ENCODE measurements around the gene CXCL13.

CXCL13 gene

DNA sequence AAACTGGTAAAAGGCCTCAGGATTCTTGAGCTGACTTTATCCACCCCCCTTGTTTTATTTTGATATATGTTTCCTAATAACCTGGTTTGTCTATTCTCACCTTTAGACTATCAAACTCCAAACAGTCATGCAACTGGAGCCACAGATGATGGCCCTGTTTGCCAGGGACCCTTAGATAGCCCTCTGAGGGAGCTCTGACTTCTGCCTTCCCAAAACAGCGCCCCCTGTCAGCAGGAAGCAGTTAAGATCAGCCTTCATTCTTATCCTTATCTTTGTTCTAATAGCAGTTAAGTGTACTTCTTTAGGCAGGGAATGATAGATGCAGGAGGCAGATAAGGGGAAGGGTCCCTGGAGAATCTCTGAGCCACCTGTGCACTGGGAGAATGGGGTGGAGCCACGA lies 27.5 kb upstream of the CXCL13 start:
- DNase-seq (no peak), ATAC-seq (ENCODE audit: insufficient read depth, low read depth) (no peak)
- TF ChIP-seq, protein P1, sequence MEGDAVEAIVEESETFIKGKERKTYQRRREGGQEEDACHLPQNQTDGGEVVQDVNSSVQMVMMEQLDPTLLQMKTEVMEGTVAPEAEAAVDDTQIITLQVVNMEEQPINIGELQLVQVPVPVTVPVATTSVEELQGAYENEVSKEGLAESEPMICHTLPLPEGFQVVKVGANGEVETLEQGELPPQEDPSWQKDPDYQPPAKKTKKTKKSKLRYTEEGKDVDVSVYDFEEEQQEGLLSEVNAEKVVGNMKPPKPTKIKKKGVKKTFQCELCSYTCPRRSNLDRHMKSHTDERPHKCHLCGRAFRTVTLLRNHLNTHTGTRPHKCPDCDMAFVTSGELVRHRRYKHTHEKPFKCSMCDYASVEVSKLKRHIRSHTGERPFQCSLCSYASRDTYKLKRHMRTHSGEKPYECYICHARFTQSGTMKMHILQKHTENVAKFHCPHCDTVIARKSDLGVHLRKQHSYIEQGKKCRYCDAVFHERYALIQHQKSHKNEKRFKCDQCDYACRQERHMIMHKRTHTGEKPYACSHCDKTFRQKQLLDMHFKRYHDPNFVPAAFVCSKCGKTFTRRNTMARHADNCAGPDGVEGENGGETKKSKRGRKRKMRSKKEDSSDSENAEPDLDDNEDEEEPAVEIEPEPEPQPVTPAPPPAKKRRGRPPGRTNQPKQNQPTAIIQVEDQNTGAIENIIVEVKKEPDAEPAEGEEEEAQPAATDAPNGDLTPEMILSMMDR (IDR thresholded peaks at IDR 0.05; ENCODE audit: borderline replicate concordance, extremely low read depth, low read length, poor library complexity, severe bottlenecking): peak; percentile 42
- no peak for TF ChIP-seq EZH2 (IDR thresholded peaks at IDR 0.05; ENCODE audit: borderline replicate concordance, low read depth, low read length, severe bottlenecking)
- no peaks in the 10 kb centered on the region for H3K79me2 ChIP-seq (ENCODE audit: insufficient read depth, low read length)
- H3K36me3 ChIP-seq (ENCODE audit: insufficient read depth, low read length): no peaks in the 10 kb centered on the region
- no peak overlapping the region for H3K27ac ChIP-seq (ENCODE audit: low read length)
- no peak overlapping the region for H3K9ac ChIP-seq (ENCODE audit: low read depth, low read length)
- H3K27me3 ChIP-seq (ENCODE audit: insufficient read depth, low read length, poor library complexity): no peaks in the 10 kb centered on the region
- H2AFZ ChIP-seq (ENCODE audit: low read depth, low read length): no peak overlapping the region
- no peak overlapping the region for H3K4me3 ChIP-seq (ENCODE audit: low read depth in 1 of 2, low read length in 2 of 2)
- no peaks in the 10 kb centered on the region for H3K4me1 ChIP-seq (ENCODE audit: insufficient read depth, low read length)
- no peaks in the 10 kb centered on the region for H3K9me3 ChIP-seq (ENCODE audit: insufficient read depth, low read length, severe bottlenecking)
- no peaks in the 10 kb centered on the region for H4K20me1 ChIP-seq (ENCODE audit: insufficient read depth, low read length)
- H3K4me2 ChIP-seq (ENCODE audit: insufficient read depth, low read length): no peak overlapping the region

DNA sequence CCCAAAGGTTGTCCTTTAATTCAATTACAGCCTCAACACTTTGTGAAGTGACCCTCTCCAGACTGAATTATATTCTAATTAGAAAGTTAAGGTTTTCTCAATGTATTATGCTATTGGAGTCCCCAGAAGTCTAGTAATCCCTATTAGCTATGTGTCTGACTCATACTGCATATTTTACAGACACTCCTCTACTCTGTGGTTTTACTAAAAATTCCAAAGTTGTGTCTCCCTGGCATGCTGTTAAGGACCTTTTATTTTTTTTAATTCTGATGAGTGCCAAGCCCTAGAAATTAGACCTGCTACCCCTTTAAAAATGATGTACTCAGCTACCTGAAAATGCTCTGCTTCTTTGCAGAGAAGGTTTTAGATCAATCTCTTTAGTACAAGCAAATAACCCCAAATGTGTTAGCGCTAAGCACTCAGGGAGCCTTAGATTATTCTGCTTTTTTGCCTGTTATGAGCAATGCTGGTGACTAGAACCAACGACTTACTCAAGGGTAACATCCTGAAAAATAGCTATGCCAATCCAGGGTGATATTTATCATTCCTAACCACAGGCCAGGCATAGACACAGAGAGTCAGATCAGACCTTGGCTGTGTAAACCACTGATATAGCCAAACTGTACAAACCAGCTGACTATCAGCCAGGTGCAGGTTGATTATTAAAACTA lies 26.1 kb upstream of the CXCL13 start:
- no peak overlapping the region for H3K27ac ChIP-seq (ENCODE audit: low read length)
- TF ChIP-seq EZH2 (IDR thresholded peaks at IDR 0.05; ENCODE audit: borderline replicate concordance, low read depth, low read length, severe bottlenecking): no peak
- TF ChIP-seq, protein P1 (IDR thresholded peaks at IDR 0.05; ENCODE audit: borderline replicate concordance, extremely low read depth, low read length, poor library complexity, severe bottlenecking): no peak
- H3K36me3 ChIP-seq (ENCODE audit: insufficient read depth, low read length): no peaks in the 10 kb centered on the region
- H3K9ac ChIP-seq (ENCODE audit: low read depth, low read length): no peak overlapping the region
- H3K9me3 ChIP-seq (ENCODE audit: insufficient read depth, low read length, severe bottlenecking): no peaks in the 10 kb centered on the region
- no peaks in the 10 kb centered on the region for H4K20me1 ChIP-seq (ENCODE audit: insufficient read depth, low read length)
- H3K27me3 ChIP-seq (ENCODE audit: insufficient read depth, low read length, poor library complexity): no peaks in the 10 kb centered on the region
- no peaks in the 10 kb centered on the region for H3K79me2 ChIP-seq (ENCODE audit: insufficient read depth, low read length)
- ATAC-seq (ENCODE audit: insufficient read depth, low read depth) (no peak), DNase-seq (no peak)
- H3K4me3 ChIP-seq (ENCODE audit: low read depth in 1 of 2, low read length in 2 of 2): no peak overlapping the region
- H3K4me1 ChIP-seq (ENCODE audit: insufficient read depth, low read length): no peaks in the 10 kb centered on the region
- H2AFZ ChIP-seq (ENCODE audit: low read depth, low read length): no peak overlapping the region
- no peak overlapping the region for H3K4me2 ChIP-seq (ENCODE audit: insufficient read depth, low read length)

DNA sequence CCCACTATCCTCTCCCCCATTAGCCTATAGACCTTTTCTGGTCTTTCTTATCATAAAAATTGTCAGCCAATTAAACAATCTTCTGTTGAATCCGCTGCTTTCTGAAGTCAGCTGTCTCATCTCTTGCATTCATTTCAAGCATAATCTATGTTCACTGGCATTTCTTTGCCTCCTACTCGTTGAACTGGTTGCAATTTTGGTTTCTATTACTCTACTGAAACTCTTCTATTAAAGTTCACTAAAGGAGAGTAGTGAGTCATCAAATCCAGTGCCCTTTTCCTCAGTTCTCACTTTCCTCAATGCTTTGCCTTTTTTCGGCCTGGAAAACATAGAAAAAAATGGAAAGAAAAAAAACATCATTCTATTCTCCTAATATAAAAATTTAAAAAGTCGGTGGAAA lies 23.9 kb upstream of the CXCL13 start:
- H2AFZ ChIP-seq (ENCODE audit: low read depth, low read length): no peak overlapping the region

More for the DNA sequence above, 23.9 kb upstream of the CXCL13 start:
- no peak for TF ChIP-seq EZH2 (IDR thresholded peaks at IDR 0.05; ENCODE audit: borderline replicate concordance, low read depth, low read length, severe bottlenecking)
- TF ChIP-seq, protein P1 (IDR thresholded peaks at IDR 0.05; ENCODE audit: borderline replicate concordance, extremely low read depth, low read length, poor library complexity, severe bottlenecking): no peak
- Histone ChIP-seq H4K20me1 (ENCODE audit: insufficient read depth, low read length) (no peaks in the 10 kb centered on the region), H3K4me2 (ENCODE audit: insufficient read depth, low read length) (no peak overlapping the region), H3K4me1 (ENCODE audit: insufficient read depth, low read length) (no peaks in the 10 kb centered on the region), H3K27me3 (ENCODE audit: insufficient read depth, low read length, poor library complexity) (no peaks in the 10 kb centered on the region), H3K79me2 (ENCODE audit: insufficient read depth, low read length) (no peaks in the 10 kb centered on the region), H3K36me3 (ENCODE audit: insufficient read depth, low read length) (no peaks in the 10 kb centered on the region), H3K9ac (ENCODE audit: low read depth, low read length) (no peak overlapping the region), H3K9me3 (ENCODE audit: insufficient read depth, low read length, severe bottlenecking) (no peaks in the 10 kb centered on the region), H3K4me3 (ENCODE audit: low read depth in 1 of 2, low read length in 2 of 2) (no peak overlapping the region), H3K27ac (ENCODE audit: low read length) (no peak overlapping the region)
- no peak for DNase-seq
- no peak for ATAC-seq (ENCODE audit: insufficient read depth, low read depth)
